Fibroblast of lung (primary cell): ENCODE results near the gene PRPF40B. TPM values are rescaled to one million over a fixed set of nuclear protein-coding genes. Genes with fewer than 3 reads are reported as not detected.

Experiments used
- DNase-seq, 2 donors: peaks; one replicate each; pipeline versions ENCODE4 v3.0.0 to v3.0.0-alpha.2; 2010; ENCODE audit warnings: low read depth in 2 of 2
- H2AFZ ChIP-seq: 2 replicates; pipeline ENCODE4 v1.5.1; 2012; ENCODE audit warnings: low read length, control low read depth, inconsistent platforms
- H3K27ac ChIP-seq: 2 replicates; pipeline ENCODE4 v1.5.1; 2011; ENCODE audit warnings: low read length, control low read depth; ENCODE audit not compliant: insufficient read depth
- H3K27me3 ChIP-seq: 2 replicates; pipeline ENCODE4 v1.5.1; 2011; ENCODE audit warnings: mild to moderate bottlenecking, low read length; ENCODE audit not compliant: control insufficient read depth, insufficient read depth
- H3K36me3 ChIP-seq: 2 replicates; pipeline ENCODE4 v1.5.1; 2011; ENCODE audit warnings: low read length; ENCODE audit not compliant: control insufficient read depth, insufficient read depth
- H3K4me1 ChIP-seq: 2 replicates; pipeline ENCODE4 v1.5.1; 2011; ENCODE audit warnings: low read length; ENCODE audit not compliant: control insufficient read depth, insufficient read depth; ENCODE audit errors: extremely low read depth
- H3K4me2 ChIP-seq: 2 replicates; pipeline ENCODE4 v1.5.1; 2011; ENCODE audit warnings: low read length, control low read depth; ENCODE audit not compliant: insufficient read depth; ENCODE audit errors: extremely low read depth
- H3K4me3 ChIP-seq, 4 experiments: fragments of 200-600 bp in 1 of 4; sonication (generic) in 1 of 4; replicated peaks in 1 of 4; 2 replicates each; pipeline ENCODE4 v1.5.1; 2011 to 2016; ENCODE audit warnings: low read length in 4 of 4, low read depth in 3 of 4, mild to moderate bottlenecking in 3 of 4, control low read depth in 2 of 4, inconsistent platforms in 1 of 4, mixed read lengths in 1 of 4; ENCODE audit not compliant: insufficient read depth in 1 of 4; ENCODE audit errors: control extremely low read depth in 1 of 4
- H3K79me2 ChIP-seq: 2 replicates; pipeline ENCODE4 v1.5.1; 2012; ENCODE audit warnings: mild to moderate bottlenecking, low read length, inconsistent platforms; ENCODE audit not compliant: control insufficient read depth, insufficient read depth
- H3K9ac ChIP-seq: 2 replicates; pipeline ENCODE4 v1.5.1; 2011; ENCODE audit warnings: mild to moderate bottlenecking, low read length, control low read depth; ENCODE audit not compliant: insufficient read depth
- H3K9me3 ChIP-seq: 2 replicates; pipeline ENCODE4 v1.5.1; 2012; ENCODE audit warnings: low read depth, low read length; ENCODE audit not compliant: control insufficient read depth, insufficient read depth
- H4K20me1 ChIP-seq: 2 replicates; pipeline ENCODE4 v1.5.1; 2011; ENCODE audit warnings: low read length; ENCODE audit not compliant: control insufficient read depth, insufficient read depth; ENCODE audit errors: extremely low read depth
- CTCF ChIP-seq, 2 donors: IDR thresholded peaks in 1 of 2; conservative IDR thresholded peaks in 1 of 2; 1 replicate in 1 of 2; 2 replicates in 1 of 2; pipeline ENCODE4 v1.5.1; 2011 to 2012; ENCODE audit warnings: low read length in 2 of 2, control low read depth in 1 of 2, inconsistent platforms in 1 of 2, low read depth in 1 of 2, mild to moderate bottlenecking in 1 of 2
- EZH2 ChIP-seq: IDR thresholded peaks from 2 replicates; pipeline ENCODE4 v1.5.1; 2012; ENCODE audit warnings: low read length, control low read depth, mild to moderate bottlenecking; ENCODE audit errors: missing control alignments
- polyA plus RNA-seq, 2 donors: library from polyadenylated mRNA; depleted of rRNA in 1 of 2; stranded (reverse) in 1 of 2; unstranded in 1 of 2; fragments of >200 nt; gene quantifications; 2 replicates each; pipeline ENCODE4 v1.2.1, GENCODE V29; 2011 to 2012; ENCODE audit warnings: missing spikeins in 1 of 2
- total RNA-seq: library from RNA; depleted of rRNA; stranded (reverse); fragments of >200 nt; gene quantifications from 2 replicates; pipeline ENCODE4 v1.2.1, GENCODE V29; 2014

The PRPF40B gene
- total and polyA plus RNA-seq, 2 donors (not counting 1 experiment from before 2014, with no cell fraction given): 6.4 to 11.7 TPM

DNA sequence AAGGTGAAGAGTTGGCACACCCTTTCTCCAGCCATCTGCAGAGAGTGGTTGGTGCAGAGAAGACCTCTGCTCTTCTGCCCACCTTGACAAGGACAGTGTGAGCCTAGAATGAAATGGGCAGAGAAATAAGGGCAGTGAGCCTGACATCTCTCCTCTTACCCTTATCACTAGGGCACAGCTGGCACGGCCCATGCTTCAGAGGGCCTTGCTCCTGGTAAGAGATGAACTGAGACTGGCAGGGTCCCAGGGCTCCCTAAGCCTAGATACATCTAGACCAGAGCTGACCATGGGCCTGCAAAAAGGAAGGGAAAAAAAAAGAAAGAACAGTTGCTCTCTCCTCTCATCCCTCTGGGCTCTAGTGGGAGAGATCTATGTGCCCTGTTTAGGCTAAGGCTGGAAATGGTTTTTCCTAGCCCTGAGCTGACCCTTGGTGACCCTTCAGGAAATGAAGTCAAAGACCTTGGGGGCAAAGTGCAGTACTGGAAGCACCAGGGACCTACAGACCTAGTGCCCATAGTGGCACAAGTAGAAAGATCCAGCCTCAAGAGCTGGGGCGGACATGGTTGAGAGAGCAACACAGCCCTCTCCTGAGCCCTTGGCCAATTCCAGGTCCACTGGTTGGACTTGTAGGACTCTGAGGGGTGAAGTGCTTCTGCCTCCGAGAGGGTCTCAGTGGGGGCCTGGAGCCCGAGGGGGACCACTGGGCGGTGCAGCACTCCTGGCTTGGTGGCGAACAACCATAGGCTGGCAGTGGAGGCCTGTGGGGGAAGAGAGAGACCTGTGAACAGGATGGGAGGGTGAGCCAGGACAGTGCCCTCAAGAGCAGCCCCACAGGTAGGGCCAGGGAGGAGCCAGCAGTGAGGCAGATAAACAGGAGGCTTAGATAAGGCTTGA, 22.0 kb downstream of the PRPF40B start:
- Histone ChIP-seq H3K36me3 (peaks cover 17% of the 10 kb centered on the region), H3K27ac (no peak overlapping the region)

GRCh38 chr12:49646331-49646830, 23.0 kb downstream of the PRPF40B start:
- H3K4me2 ChIP-seq: no peak overlapping the region
- TF ChIP-seq CTCF (conservative IDR thresholded peaks at IDR 0.05 in 1 of 2, IDR thresholded peaks at IDR 0.05 in 1 of 2; ENCODE audit: low read depth in 1 of 2, low read length in 2 of 2) (no peak), EZH2 (no peak)
- no peak overlapping the region for H3K27ac ChIP-seq
- H4K20me1 ChIP-seq: no peaks in the 10 kb centered on the region
- no peaks in the 10 kb centered on the region for H3K9me3 ChIP-seq
- no peaks in the 10 kb centered on the region for H3K79me2 ChIP-seq
- peaks cover 17% of the 10 kb centered on the region for H3K36me3 ChIP-seq
- H3K9ac ChIP-seq: no peak overlapping the region
- no peak overlapping the region for H2AFZ ChIP-seq
- H3K27me3 ChIP-seq: no peaks in the 10 kb centered on the region
- no peaks in the 10 kb centered on the region for H3K4me1 ChIP-seq
- H3K4me3 ChIP-seq: no peak overlapping the region
- no peak for DNase-seq

More for the DNA sequence above, 22.0 kb downstream of the PRPF40B start:
- Histone ChIP-seq H3K4me2 (no peak overlapping the region), H3K4me1 (no peaks in the 10 kb centered on the region), H2AFZ (no peak overlapping the region), H3K4me3 (no peak overlapping the region), H4K20me1 (no peaks in the 10 kb centered on the region), H3K27me3 (no peaks in the 10 kb centered on the region), H3K9ac (no peak overlapping the region), H3K9me3 (no peaks in the 10 kb centered on the region), H3K79me2 (no peaks in the 10 kb centered on the region)
- no peak for DNase-seq
- no peak for TF ChIP-seq CTCF (conservative IDR thresholded peaks at IDR 0.05 in 1 of 2, IDR thresholded peaks at IDR 0.05 in 1 of 2; ENCODE audit: low read depth in 1 of 2, low read length in 2 of 2)
- TF ChIP-seq EZH2: no peak

- no peak overlapping the region for H2AFZ ChIP-seq
- H3K36me3 ChIP-seq: peaks cover 17% of the 10 kb centered on the region
- no peaks in the 10 kb centered on the region for H3K27me3 ChIP-seq
- H3K4me1 ChIP-seq: no peaks in the 10 kb centered on the region
- no peak for TF ChIP-seq EZH2
- no peak for TF ChIP-seq CTCF (conservative IDR thresholded peaks at IDR 0.05 in 1 of 2, IDR thresholded peaks at IDR 0.05 in 1 of 2; ENCODE audit: low read depth in 1 of 2, low read length in 2 of 2)
- no peaks in the 10 kb centered on the region for H3K9me3 ChIP-seq
- no peak overlapping the region for H3K4me3 ChIP-seq
- H3K4me2 ChIP-seq: no peak overlapping the region
- no peak overlapping the region for H3K9ac ChIP-seq
- H4K20me1 ChIP-seq: no peaks in the 10 kb centered on the region
- no peaks in the 10 kb centered on the region for H3K79me2 ChIP-seq
- no peak overlapping the region for H3K27ac ChIP-seq
- DNase-seq: no peak
Measured at GRCh38 chr12:49646871-49647654, 23.7 kb downstream of the PRPF40B start.
